ENCODE measurements around the gene HNF1A.
"Not testable (repeated sequence)": the region's sequence is repeated elsewhere in the genome, so short reads cannot be mapped to it uniquely, and the experiment has no call there.

HNF1A gene, protein sequence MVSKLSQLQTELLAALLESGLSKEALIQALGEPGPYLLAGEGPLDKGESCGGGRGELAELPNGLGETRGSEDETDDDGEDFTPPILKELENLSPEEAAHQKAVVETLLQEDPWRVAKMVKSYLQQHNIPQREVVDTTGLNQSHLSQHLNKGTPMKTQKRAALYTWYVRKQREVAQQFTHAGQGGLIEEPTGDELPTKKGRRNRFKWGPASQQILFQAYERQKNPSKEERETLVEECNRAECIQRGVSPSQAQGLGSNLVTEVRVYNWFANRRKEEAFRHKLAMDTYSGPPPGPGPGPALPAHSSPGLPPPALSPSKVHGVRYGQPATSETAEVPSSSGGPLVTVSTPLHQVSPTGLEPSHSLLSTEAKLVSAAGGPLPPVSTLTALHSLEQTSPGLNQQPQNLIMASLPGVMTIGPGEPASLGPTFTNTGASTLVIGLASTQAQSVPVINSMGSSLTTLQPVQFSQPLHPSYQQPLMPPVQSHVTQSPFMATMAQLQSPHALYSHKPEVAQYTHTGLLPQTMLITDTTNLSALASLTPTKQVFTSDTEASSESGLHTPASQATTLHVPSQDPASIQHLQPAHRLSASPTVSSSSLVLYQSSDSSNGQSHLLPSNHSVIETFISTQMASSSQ

DNA sequence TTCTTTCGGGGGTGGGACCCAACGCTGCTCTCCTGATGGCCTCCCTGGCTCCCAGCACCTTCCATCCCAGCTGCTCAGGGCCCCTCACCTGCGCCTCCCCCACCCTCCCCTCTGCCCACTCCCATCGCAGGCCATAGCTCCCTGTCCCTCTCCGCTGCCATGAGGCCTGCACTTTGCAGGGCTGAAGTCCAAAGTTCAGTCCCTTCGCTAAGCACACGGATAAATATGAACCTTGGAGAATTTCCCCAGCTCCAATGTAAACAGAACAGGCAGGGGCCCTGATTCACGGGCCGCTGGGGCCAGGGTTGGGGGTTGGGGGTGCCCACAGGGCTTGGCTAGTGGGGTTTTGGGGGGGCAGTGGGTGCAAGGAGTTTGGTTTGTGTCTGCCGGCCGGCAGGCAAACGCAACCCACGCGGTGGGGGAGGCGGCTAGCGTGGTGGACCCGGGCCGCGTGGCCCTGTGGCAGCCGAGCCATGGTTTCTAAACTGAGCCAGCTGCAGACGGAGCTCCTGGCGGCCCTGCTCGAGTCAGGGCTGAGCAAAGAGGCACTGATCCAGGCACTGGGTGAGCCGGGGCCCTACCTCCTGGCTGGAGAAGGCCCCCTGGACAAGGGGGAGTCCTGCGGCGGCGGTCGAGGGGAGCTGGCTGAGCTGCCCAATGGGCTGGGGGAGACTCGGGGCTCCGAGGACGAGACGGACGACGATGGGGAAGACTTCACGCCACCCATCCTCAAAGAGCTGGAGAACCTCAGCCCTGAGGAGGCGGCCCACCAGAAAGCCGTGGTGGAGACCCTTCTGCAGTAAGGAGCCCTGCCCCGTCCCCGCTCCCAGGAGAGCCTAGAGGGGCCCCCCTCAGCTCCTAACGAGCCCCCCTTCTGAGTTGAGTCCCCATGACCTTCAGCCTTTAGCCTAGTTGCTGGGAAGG is at the start of gene HNF1A:
TSS of gene HNF1A (plus strand) at position 248 of the 924 bp plus-strand sequence. CDS start at position 474, 226 bp downstream.
- no peak for DNase-seq (ENCODE audit: low read depth in 1 of 2, low spot score in 1 of 2)

DNA sequence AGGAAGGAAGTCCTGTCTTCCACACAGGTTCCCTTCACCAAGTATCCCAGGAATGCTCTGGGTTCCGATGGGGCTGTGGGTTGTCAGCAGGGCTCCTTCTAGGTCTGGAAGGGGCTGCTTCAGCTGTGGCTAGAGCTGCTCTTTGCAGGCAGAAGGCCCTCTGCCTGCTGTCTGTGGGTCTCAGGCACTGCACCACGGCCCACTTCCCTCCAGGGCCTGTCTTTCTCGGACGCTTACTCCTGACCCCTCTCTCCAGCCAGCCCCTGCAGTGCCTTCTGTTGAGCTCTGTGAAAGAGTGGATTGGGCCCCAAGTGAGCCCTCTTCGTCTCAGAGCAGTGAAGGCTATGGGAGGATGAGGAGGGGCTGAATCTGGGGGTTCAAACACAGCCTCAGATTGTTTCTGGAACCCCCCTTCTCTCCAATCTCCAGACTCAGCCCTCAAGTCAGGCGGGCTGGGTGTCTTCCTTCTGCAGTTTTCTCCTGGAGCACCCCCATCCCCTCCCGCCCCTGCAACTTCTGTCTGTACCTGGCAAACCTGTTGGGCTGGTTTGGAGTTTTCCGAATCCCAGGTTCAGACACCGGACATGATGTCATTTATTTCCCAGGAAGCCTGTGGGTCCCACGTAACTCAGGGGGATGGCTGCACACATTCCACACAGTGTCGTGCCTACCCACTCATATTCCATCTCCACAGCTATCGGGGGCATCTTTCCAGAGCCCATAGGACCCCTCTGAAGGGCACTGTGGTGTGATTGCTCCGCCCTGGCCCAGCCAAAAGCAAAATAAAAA is 49.3 kb upstream of the HNF1A start:
- no peak for DNase-seq (ENCODE audit: low read depth in 1 of 2, low spot score in 1 of 2)

DNA sequence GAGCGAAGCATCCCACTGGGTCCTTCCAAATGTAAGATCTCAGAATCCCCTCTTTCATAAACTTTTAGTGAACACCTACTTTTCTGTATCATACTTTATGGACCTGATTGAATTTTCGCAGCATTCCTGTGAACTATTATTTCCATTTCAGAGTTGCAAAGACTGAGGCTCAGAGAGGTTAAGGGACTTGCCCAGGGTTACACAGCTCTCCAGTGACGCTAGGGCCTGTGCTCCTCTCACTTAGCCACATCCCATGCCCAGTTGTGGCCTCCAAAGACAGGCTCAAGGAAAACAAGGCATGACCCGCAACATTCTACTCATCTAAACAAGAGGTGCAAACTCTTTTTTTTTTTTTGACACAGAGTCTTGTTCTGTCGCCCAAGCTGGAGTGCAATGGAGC is 48.3 kb upstream of the HNF1A start:
- DNase-seq (ENCODE audit: low read depth in 1 of 2, low spot score in 1 of 2) = no peak

DNA sequence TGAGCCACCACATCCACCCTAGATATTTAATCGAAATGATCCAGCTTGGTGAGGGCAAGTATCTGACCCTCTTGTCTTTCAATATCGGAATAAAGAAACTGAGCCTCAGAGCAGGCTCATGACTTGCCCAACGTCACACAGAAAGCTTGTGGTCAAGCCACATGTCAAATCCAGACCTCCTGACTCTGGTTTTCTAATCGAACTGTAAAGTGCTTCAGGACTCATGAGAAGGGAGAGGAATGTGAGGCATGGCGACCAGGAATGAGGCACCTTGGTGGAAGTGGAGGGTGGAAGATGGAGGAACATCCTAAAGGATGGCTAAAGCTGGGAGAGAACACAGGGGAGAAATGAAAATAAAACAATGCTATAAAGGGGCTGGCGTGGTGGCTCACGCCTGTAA is 46.3 kb upstream of the HNF1A start:
- no peak for DNase-seq (ENCODE audit: low read depth in 1 of 2, low spot score in 1 of 2)

DNA sequence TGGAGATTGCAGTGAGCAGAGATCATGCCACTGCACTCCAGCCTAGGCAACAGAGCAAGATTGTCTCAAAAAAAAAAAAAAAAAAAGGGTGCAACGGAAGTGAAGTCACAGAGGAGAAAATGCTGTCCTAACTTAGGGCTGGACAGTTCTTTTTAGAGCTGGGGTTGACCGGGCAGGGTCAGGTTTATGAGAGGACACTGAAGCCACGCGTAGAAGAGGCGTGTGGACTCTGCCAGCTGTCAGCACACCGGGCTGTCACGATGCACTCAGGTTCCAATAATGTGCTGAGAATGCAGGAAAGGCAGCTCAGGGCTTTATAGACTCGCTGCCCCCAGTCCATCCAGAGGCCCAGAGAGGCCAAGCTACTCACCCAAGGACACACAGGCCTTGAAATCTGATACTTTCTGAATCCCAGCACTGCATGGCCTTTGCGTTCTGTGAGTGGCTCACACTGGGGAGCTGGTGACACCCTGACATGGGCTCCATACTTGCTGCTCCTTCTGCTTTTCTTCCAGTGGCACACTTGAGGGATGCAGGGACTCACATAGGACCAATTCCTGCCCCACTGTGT is 45.3 kb upstream of the HNF1A start:
- no peak for DNase-seq (ENCODE audit: low read depth in 1 of 2, low spot score in 1 of 2)

DNA sequence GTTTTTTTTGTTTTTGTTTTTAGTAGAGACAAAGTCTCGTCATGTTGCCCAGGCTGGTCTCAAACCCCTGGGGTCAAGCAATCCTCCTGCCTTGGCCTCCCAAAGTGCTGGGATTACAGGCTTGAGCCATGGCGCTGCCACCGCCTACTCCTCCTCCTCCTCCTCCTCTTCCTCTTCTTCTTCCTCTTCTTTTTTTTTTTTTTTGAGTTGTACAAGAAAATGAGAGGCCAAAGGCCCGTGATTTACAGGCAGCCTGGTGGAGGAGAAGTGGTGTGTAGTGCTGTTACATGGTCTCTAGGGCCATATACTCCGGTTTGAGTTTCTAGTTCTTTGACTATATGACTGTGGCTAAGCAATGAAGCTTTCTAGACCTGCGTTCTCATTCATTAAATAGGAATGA is 44.6 kb upstream of the HNF1A start:
- DNase-seq (ENCODE audit: low read depth in 1 of 2, low spot score in 1 of 2) = no peak

DNA sequence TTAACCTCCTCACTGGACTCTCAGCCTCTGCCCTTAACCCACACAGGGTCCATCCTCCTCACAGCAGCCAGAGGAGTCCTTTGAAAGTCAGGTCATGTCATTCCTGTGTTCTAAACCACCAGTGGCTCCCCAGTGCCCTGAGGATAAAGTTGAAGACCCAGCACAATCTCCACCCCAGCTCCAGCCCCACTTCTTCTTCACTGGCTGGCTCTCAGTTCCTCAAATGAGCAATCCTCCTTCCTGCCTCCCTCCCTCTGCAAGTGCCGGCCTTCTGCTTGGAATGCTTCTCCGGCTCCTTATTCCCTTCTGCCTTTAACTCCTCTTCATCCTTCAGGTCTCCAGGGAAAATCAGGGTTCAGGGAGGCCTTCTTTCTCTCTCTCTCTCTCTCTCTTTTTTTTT is 42.1 kb upstream of the HNF1A start:
- DNase-seq (ENCODE audit: low read depth in 1 of 2, low spot score in 1 of 2) = no peak

DNA sequence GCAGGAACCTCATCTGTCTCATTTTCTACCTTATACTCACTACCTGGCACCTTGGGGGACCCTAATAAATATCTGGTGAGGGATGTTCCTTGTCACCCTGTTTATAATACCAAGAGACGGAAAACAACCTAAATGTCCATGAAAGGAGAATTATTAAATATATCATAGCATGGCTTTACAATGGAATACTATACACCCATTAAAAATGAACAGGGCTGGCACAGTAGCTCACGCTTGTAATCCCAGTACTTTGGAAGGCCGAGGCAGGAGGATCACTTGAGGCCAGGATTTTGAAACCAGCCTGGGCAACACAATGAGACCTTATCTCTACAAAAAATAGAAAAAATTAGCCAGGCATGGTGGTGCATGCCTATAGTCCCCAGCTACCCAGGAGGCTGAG is 39.8 kb upstream of the HNF1A start:
- no peak for DNase-seq (ENCODE audit: low read depth in 1 of 2, low spot score in 1 of 2)

DNA sequence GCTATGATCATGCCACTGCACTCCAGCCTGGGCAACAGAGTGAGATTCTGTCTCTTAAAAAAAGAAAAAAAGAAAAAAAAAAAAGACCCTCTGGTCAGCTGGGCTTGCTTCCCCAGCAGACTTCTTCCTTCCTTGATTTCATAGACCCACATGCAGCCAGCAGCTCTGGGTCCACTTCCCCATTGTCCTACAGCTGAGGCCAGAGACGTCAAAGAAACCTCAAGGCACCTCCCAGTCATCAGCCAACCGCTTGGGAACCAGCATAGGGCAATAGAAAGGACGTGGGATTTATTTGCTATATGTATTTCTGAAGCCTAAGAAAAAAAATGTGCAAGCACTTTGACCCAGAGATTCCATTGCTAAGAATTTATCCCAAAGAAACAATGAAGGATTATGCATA is 38.8 kb upstream of the HNF1A start:
- DNase-seq (ENCODE audit: low read depth in 1 of 2, low spot score in 1 of 2) = no peak

DNA sequence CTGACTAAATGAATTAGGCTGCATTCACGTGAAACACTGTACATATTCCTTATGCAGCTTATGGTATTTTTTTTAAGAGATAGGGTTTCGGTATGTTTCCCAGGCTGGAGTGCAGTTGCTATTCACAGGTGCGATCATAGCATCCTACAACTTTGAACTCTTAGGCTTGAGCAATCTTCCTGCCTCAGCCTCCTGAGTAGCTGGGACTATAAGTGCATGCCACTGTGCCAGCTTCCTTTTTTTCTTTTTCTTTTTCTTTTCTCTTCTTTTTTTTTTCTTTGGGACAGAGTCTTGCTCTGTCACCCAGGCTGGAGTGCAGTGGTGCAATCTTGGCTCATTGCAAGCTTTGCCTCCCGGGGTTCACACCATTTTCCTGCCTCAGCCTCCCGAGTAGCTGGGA is 38.3 kb upstream of the HNF1A start:
- no peak for DNase-seq (ENCODE audit: low read depth in 1 of 2, low spot score in 1 of 2)

DNA sequence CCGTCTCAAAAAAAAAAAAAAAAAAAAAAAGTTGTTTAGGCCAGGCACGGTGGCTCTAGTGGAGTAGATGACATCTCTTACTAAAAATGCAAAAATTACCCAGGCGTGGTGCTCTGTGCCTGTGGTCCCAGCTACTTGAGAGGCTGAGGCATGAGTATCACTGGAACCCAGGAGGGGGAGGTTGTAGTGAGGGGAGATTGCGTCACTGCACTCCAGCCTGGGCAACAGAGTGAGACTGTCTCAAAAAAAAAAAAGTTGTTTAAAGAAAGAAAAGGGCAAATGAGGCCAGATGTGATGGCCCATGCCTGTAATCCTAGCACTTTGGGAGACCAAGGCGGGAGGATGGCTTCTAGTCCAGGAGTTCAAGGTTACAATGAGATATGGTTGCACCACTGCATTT is 37.5 kb upstream of the HNF1A start:
- no peak for DNase-seq (ENCODE audit: low read depth in 1 of 2, low spot score in 1 of 2)

DNA sequence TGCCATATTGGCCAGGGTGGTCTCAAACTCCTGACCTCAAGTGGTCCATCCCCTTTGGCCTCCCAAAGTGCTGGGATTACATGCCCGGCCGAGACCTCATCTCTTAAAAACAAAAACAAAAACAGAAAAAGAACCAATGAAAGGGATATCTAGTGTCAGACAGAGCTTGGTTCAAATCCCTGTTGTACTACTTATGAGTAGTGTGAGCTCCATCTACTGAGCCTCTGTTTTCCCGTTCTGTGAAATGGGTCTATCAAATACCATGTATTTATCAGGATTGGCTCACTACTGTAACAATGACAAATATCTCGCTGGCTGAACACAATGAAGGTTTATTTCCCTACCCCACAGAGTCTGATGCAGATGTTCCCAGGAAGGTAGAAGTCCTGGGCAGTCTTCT is 36.9 kb upstream of the HNF1A start:
- DNase-seq (ENCODE audit: low read depth in 1 of 2, low spot score in 1 of 2) = no peak

DNA sequence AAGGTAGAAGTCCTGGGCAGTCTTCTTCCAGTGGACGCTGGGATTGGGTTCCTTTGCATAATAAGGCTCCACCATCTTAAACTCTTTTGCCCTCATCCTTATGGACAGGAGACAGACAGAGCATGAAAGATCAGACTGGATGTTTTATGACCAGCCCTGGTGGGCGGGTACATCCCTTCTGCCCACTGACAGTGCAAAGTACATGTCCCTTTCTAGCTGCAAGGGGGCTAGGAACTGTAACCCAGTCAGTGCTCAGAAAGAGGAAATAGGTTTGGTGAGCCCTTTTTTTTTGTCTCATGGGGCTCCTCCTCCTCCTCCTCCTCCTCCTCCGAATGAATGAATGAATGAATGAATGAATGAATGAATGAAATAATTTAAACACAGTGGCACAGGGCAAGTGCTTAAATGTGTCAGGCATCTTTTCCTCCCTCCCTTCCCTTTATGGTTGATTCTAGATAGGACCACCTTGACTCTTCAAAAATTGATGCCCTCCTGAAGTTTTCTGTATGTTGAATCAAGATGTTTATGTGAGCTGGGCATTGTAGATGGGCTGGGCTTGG is 36.4 kb upstream of the HNF1A start:
- no peak for DNase-seq (ENCODE audit: low read depth in 1 of 2, low spot score in 1 of 2)

DNA sequence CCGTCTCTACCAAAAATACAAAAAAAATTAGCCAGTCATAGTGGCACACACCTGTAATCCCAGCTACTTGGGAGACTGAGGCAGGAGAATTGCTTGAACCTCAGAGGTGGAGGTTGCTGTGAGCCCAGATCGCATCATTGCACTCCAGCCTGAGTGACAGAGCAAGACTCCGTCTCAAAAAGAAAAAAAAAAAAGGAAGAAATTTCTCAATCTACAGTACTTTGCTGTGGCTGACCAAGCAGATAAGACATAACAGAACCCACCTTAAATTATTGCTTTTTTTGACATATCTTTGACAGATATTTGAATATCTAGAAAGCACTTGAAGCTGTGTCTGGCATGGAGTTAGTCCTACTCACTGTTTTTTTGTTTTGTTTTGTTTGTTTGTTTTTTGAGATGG is 34.9 kb upstream of the HNF1A start:
- no peak for DNase-seq (ENCODE audit: low read depth in 1 of 2, low spot score in 1 of 2)

DNA sequence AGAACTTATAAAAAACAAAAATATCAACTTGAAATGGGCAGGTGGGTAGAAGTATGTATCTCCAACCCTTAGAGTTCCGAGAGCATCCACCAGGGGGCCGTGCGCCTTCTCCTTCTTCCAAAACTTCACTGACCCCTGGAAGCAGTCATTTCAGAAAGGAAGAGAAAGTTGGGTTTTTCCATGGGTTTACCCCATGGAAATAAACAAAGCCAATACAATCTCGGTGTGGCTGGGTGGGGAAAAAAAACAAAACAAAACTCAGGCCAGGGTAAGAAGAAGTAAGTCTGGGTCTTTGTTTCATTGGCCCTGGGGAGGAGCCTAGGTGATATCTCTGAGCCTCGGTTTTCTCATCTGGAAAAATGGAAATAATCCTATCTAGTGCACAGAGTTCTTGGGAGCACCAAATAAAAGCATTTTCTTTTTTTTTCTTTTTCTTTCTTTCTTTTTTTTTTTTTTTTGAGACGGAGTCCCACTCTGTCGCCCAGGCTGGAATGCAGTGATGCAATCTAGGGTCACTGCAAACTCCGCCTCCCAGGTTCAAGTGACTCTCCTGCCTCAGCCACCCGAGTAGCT is 33.6 kb upstream of the HNF1A start:
- DNase-seq (ENCODE audit: low read depth in 1 of 2, low spot score in 1 of 2) = peak; percentile 29 to 42

DNA sequence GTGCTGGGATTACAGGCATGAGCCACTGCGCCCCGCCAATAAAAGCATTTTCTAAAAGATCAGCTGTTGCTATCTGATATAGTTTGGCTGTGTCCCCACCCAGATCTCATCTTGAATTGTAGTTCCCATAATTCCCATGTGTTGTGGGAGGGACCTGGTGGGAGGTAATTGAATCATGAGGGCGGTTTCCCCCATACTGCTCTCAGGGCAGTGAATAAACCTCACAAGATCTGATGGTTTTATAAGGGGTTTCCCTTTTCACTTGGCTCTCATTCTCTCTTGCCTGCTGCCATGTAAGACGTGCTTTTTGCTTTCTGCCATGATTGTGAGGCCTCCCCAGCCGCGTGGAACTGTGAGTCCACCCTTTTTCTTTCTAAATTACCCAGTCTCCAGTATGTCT is 32.8 kb upstream of the HNF1A start:
- DNase-seq (ENCODE audit: low read depth in 1 of 2, low spot score in 1 of 2) = not testable (repeated sequence)

DNA sequence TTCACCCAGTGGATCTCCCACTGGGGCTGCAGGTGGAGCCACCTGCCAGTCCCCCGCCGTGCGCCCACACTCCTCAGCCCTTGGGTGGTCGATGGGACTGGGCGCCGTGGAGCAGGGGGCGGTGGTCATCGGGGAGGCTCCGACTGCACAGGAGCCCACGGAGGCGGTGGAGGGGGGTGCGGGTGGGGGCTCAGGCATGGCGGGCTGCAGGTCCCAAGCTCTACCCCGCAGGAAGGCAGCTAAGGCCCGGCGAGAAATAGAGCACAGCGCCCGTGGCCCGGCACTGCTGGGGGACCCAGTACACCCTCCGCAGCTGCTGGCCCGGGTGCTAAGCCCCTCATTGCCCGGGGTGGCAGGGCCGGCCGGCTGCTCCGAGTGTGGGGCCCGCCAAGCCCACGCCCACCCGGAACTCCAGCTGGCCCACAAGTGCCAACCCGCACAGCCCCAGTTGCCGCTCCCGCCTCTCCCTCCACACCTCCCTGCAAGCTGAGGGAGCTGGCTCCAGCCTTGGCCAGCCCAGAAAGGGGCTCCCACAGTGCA is 28.0 kb upstream of the HNF1A start:
- DNase-seq (ENCODE audit: low read depth in 1 of 2, low spot score in 1 of 2) = not testable (repeated sequence)

DNA sequence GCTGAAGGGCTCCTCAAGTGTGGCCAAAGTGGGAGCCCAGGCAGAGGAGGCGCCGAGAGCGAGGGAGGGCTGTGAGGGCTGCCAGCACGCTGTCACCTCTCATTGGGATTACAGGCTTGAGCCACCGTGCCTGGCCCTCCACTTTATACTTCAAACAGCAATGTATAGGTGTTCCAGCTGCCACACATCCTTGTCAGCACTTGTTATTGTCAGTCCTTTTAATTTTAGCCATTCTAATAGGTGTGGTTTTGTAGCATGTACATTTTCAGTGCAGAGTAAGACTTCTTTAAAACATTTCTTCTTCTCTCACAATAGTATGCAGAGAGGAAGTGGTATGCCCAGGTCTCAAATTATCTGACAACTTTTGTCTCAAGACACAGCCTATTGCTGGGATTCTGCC is 27.5 kb upstream of the HNF1A start:
- DNase-seq (ENCODE audit: low read depth in 1 of 2, low spot score in 1 of 2) = no peak

DNA sequence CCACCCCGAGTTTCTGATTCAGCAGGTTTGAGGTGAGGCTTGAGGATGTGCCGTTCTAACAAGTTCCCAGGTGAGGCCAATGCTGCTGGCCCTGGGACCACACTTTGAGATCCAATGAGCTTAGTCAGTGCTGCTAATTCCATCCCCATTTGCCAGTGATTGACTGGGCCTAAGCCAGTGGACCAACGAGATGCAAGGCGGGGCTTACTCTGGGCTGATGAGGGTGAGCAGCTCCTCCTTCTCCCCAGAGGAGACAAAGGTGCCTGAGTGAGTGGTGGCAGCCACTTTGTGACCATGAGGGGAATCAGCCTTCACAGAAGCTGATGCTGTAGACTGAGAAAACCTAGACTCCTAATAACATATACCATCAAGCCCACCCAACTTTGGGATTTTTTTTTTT is 23.1 kb upstream of the HNF1A start:
- no peak for DNase-seq (ENCODE audit: low read depth in 1 of 2, low spot score in 1 of 2)
